ENCODE results near the gene SPOCK2. TPM values are rescaled to one million over a fixed set of nuclear protein-coding genes. Genes with fewer than 3 reads are reported as not detected.
A peak's percentile ranks its signal among the peaks of the same experiment; 100 is the strongest.

The SPOCK2 gene
- total RNA-seq, 4 donors from 2014 or later: 2.1 to 9.9 (median 5.0) TPM

GRCh38 chr10:72048450-72049124 is 39.8 kb downstream of the SPOCK2 start:
- Histone ChIP-seq H3K4me3 (no peak overlapping the region), H3K27me3 (no peaks in the 10 kb centered on the region), H3K36me3 (no peaks in the 10 kb centered on the region), H3K9me3 (peaks cover 0 to 6% (median 0%) of the 10 kb centered on the region in 4 donors), H3K27ac (peak overlapping the region in 2 of 4 donors; percentile 16 to 50), H3K4me1 (peaks cover 0 to 11% (median 0%) of the 10 kb centered on the region in 4 donors)
- peak; percentile 87 to 98 for DNase-seq (ENCODE audit: low spot score in 2 of 2)
- 23 to 25% methylated on average over 12 of the region's 12 CpGs for WGBS, 2 donors
- TF ChIP-seq EP300 (IDR thresholded peaks at IDR 0.05) (peak in 1 of 2 donors; percentile 85), POLR2A (IDR thresholded peaks at IDR 0.05) (peak in 1 of 2 donors; percentile 11)
- TF ChIP-seq, protein P1, sequence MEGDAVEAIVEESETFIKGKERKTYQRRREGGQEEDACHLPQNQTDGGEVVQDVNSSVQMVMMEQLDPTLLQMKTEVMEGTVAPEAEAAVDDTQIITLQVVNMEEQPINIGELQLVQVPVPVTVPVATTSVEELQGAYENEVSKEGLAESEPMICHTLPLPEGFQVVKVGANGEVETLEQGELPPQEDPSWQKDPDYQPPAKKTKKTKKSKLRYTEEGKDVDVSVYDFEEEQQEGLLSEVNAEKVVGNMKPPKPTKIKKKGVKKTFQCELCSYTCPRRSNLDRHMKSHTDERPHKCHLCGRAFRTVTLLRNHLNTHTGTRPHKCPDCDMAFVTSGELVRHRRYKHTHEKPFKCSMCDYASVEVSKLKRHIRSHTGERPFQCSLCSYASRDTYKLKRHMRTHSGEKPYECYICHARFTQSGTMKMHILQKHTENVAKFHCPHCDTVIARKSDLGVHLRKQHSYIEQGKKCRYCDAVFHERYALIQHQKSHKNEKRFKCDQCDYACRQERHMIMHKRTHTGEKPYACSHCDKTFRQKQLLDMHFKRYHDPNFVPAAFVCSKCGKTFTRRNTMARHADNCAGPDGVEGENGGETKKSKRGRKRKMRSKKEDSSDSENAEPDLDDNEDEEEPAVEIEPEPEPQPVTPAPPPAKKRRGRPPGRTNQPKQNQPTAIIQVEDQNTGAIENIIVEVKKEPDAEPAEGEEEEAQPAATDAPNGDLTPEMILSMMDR (IDR thresholded peaks at IDR 0.05): peak; percentile 95 to 100 (median 99)

- Histone ChIP-seq H3K4me1 (peaks cover 0 to 21% (median 0%) of the 10 kb centered on the region in 4 donors), H3K9me3 (peaks cover 0 to 6% (median 0%) of the 10 kb centered on the region in 4 donors), H3K4me3 (no peak overlapping the region), H3K36me3 (no peaks in the 10 kb centered on the region), H3K27me3 (no peaks in the 10 kb centered on the region), H3K27ac (peak overlapping the region in 2 of 4 donors; percentile 58 to 77)
- no peak for DNase-seq (ENCODE audit: low spot score in 2 of 2)
- WGBS, 2 donors: 92 to 95% methylated on average over 2 of the region's 2 CpGs
- TF ChIP-seq POLR2A (IDR thresholded peaks at IDR 0.05) (no peak), EP300 (IDR thresholded peaks at IDR 0.05) (no peak)
- TF ChIP-seq, protein P1 (IDR thresholded peaks at IDR 0.05): no peak
Measured at GRCh38 chr10:72045586-72045985, 42.8 kb downstream of the SPOCK2 start.

DNA sequence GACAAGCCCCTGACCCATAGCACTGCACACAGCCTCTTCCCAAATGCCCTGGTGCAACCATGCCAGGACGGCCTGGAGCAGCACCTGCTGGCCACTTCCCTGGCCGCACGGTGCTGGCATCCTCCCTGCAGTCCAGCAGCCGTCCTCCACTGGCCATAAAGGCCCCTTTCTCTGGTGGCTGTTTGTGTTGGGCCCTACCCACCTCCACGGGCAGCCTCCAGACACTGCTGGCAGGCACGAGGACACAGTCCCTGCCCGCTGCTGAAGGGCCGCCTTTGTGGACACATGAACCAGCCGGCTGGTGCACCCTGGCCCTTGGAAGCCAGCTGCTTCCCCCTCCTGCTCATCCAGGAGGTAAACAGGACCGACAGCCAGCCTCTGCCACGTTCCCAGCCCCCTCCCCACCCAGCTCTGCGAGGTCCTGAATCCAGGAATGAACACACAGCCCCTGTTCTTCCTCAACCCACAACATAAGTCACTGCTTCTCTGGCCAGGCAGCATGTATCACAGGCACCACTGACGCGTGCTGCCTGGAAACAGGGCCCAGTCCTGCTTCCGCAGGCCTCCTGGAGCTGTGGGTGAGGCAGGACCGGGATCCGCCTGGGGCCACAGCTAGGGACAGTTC is 43.8 kb downstream of the SPOCK2 start:
- DNase-seq (ENCODE audit: low spot score in 2 of 2): no peak
- Histone ChIP-seq H3K36me3 (no peaks in the 10 kb centered on the region), H3K27ac (peak overlapping the region in 3 of 4 donors; percentile 45 to 77 (median 58)), H3K4me1 (peaks cover 0 to 21% (median 0%) of the 10 kb centered on the region in 4 donors), H3K9me3 (peaks cover 0 to 4% (median 0%) of the 10 kb centered on the region in 4 donors), H3K27me3 (no peaks in the 10 kb centered on the region), H3K4me3 (no peak overlapping the region)
- TF ChIP-seq, protein P1 (IDR thresholded peaks at IDR 0.05): peak in 4 of 5 experiments; percentile 50 to 79 (median 66)
- TF ChIP-seq POLR2A (IDR thresholded peaks at IDR 0.05): peak in 1 of 2 donors; percentile 7
- TF ChIP-seq EP300 (IDR thresholded peaks at IDR 0.05): peak in 1 of 2 donors; percentile 76
- 33 to 42% methylated on average over 13 to 17 of the region's 17 CpGs for WGBS, 2 donors

- peaks cover 0 to 31% (median 0%) of the 10 kb centered on the region in 4 donors for H3K4me1 ChIP-seq
- H3K36me3 ChIP-seq: no peaks in the 10 kb centered on the region
- WGBS, 2 donors: 82 to 83% methylated on average over 10 of the region's 10 CpGs
- TF ChIP-seq POLR2A (IDR thresholded peaks at IDR 0.05) (no peak), EP300 (IDR thresholded peaks at IDR 0.05) (no peak)
- TF ChIP-seq, protein P1 (IDR thresholded peaks at IDR 0.05): no peak
- DNase-seq (ENCODE audit: low spot score in 2 of 2): no peak
- H3K27ac ChIP-seq: peak overlapping the region in 3 of 4 donors; percentile 45 to 77 (median 58)
- H3K4me3 ChIP-seq: no peak overlapping the region
- no peaks in the 10 kb centered on the region for H3K27me3 ChIP-seq
- H3K9me3 ChIP-seq: peaks cover 0 to 2% (median 0%) of the 10 kb centered on the region in 4 donors
Measured at GRCh38 chr10:72043016-72043834, 45.1 kb downstream of the SPOCK2 start.
